ENCODE measurements around the gene KDM4B.

KDM4B gene

GRCh38 chr19:5048727-5049553 is 80.0 kb downstream of the KDM4B start:
- Histone ChIP-seq H3K27me3 (replicated peaks; ENCODE audit: control insufficient read depth, insufficient read depth, low read length, poor library complexity, severe bottlenecking) (no peaks in the 10 kb centered on the region), H3K9me3 (ENCODE audit: control insufficient read depth, low read length) (no peaks in the 10 kb centered on the region), H3K27ac (ENCODE audit: insufficient read depth, low read length, poor library complexity, severe bottlenecking) (no peak overlapping the region), H3K4me3 (ENCODE audit: insufficient read depth, low read depth, low read length, poor library complexity, severe bottlenecking) (no peak overlapping the region), H3K36me3 (ENCODE audit: control insufficient read depth, insufficient read depth, low read length) (peaks cover 17% of the 10 kb centered on the region), H3K4me1 (ENCODE audit: control insufficient read depth, insufficient read depth, low read length, poor library complexity, severe bottlenecking) (peaks cover 5% of the 10 kb centered on the region)
- no peak for DNase-seq

- H3K36me3 ChIP-seq (ENCODE audit: control insufficient read depth, insufficient read depth, low read length) = peaks cover 18% of the 10 kb centered on the region
Measured at GRCh38 chr19:5049561-5049960, 80.6 kb downstream of the KDM4B start.

GRCh38 chr19:5050067-5050656 is 81.2 kb downstream of the KDM4B start:
- H3K4me1 ChIP-seq (ENCODE audit: control insufficient read depth, insufficient read depth, low read length, poor library complexity, severe bottlenecking) = peaks cover 5% of the 10 kb centered on the region
- peaks cover 22% of the 10 kb centered on the region for H3K36me3 ChIP-seq (ENCODE audit: control insufficient read depth, insufficient read depth, low read length)
- no peak for DNase-seq
- H3K4me3 ChIP-seq (ENCODE audit: insufficient read depth, low read depth, low read length, poor library complexity, severe bottlenecking) = no peak overlapping the region
- no peak overlapping the region for H3K27ac ChIP-seq (ENCODE audit: insufficient read depth, low read length, poor library complexity, severe bottlenecking)
- no peaks in the 10 kb centered on the region for H3K9me3 ChIP-seq (ENCODE audit: control insufficient read depth, low read length)
- H3K27me3 ChIP-seq (replicated peaks; ENCODE audit: control insufficient read depth, insufficient read depth, low read length, poor library complexity, severe bottlenecking) = no peaks in the 10 kb centered on the region

More at GRCh38 chr19:5049561-5049960, 80.6 kb downstream of the KDM4B start:
- DNase-seq = no peak
- Histone ChIP-seq H3K4me1 (ENCODE audit: control insufficient read depth, insufficient read depth, low read length, poor library complexity, severe bottlenecking) (peaks cover 5% of the 10 kb centered on the region), H3K27me3 (replicated peaks; ENCODE audit: control insufficient read depth, insufficient read depth, low read length, poor library complexity, severe bottlenecking) (no peaks in the 10 kb centered on the region), H3K27ac (ENCODE audit: insufficient read depth, low read length, poor library complexity, severe bottlenecking) (no peak overlapping the region), H3K9me3 (ENCODE audit: control insufficient read depth, low read length) (no peaks in the 10 kb centered on the region), H3K4me3 (ENCODE audit: insufficient read depth, low read depth, low read length, poor library complexity, severe bottlenecking) (no peak overlapping the region)

- Histone ChIP-seq H3K4me3 (ENCODE audit: insufficient read depth, low read depth, low read length, poor library complexity, severe bottlenecking) (no peak overlapping the region), H3K9me3 (ENCODE audit: control insufficient read depth, low read length) (no peaks in the 10 kb centered on the region), H3K36me3 (ENCODE audit: control insufficient read depth, insufficient read depth, low read length) (peaks cover 22% of the 10 kb centered on the region), H3K27ac (ENCODE audit: insufficient read depth, low read length, poor library complexity, severe bottlenecking) (no peak overlapping the region), H3K27me3 (replicated peaks; ENCODE audit: control insufficient read depth, insufficient read depth, low read length, poor library complexity, severe bottlenecking) (no peaks in the 10 kb centered on the region), H3K4me1 (ENCODE audit: control insufficient read depth, insufficient read depth, low read length, poor library complexity, severe bottlenecking) (peaks cover 5% of the 10 kb centered on the region)
- no peak for DNase-seq
Measured at GRCh38 chr19:5050905-5051304, 82.0 kb downstream of the KDM4B start.

GRCh38 chr19:5051619-5052018 is 82.7 kb downstream of the KDM4B start:
- Histone ChIP-seq H3K9me3 (ENCODE audit: control insufficient read depth, low read length) (no peaks in the 10 kb centered on the region), H3K4me1 (ENCODE audit: control insufficient read depth, insufficient read depth, low read length, poor library complexity, severe bottlenecking) (peaks cover 5% of the 10 kb centered on the region), H3K4me3 (ENCODE audit: insufficient read depth, low read depth, low read length, poor library complexity, severe bottlenecking) (no peak overlapping the region), H3K27ac (ENCODE audit: insufficient read depth, low read length, poor library complexity, severe bottlenecking) (no peak overlapping the region), H3K36me3 (ENCODE audit: control insufficient read depth, insufficient read depth, low read length) (peaks cover 21% of the 10 kb centered on the region), H3K27me3 (replicated peaks; ENCODE audit: control insufficient read depth, insufficient read depth, low read length, poor library complexity, severe bottlenecking) (no peaks in the 10 kb centered on the region)
- no peak for DNase-seq

- Histone ChIP-seq H3K36me3 (ENCODE audit: control insufficient read depth, insufficient read depth, low read length) (peaks cover 17% of the 10 kb centered on the region), H3K4me3 (ENCODE audit: insufficient read depth, low read depth, low read length, poor library complexity, severe bottlenecking) (no peak overlapping the region), H3K27me3 (replicated peaks; ENCODE audit: control insufficient read depth, insufficient read depth, low read length, poor library complexity, severe bottlenecking) (no peaks in the 10 kb centered on the region), H3K9me3 (ENCODE audit: control insufficient read depth, low read length) (no peaks in the 10 kb centered on the region), H3K27ac (ENCODE audit: insufficient read depth, low read length, poor library complexity, severe bottlenecking) (no peak overlapping the region), H3K4me1 (ENCODE audit: control insufficient read depth, insufficient read depth, low read length, poor library complexity, severe bottlenecking) (peaks cover 5% of the 10 kb centered on the region)
- DNase-seq = no peak
Measured at GRCh38 chr19:5052515-5052914, 83.6 kb downstream of the KDM4B start.

GRCh38 chr19:5052945-5053485 is 84.1 kb downstream of the KDM4B start:
- DNase-seq = no peak
- H3K4me3 ChIP-seq (ENCODE audit: insufficient read depth, low read depth, low read length, poor library complexity, severe bottlenecking) = no peak overlapping the region
- H3K4me1 ChIP-seq (ENCODE audit: control insufficient read depth, insufficient read depth, low read length, poor library complexity, severe bottlenecking) = peaks cover 5% of the 10 kb centered on the region
- no peak overlapping the region for H3K27ac ChIP-seq (ENCODE audit: insufficient read depth, low read length, poor library complexity, severe bottlenecking)
- no peaks in the 10 kb centered on the region for H3K27me3 ChIP-seq (replicated peaks; ENCODE audit: control insufficient read depth, insufficient read depth, low read length, poor library complexity, severe bottlenecking)
- H3K36me3 ChIP-seq (ENCODE audit: control insufficient read depth, insufficient read depth, low read length) = peaks cover 13% of the 10 kb centered on the region
- no peaks in the 10 kb centered on the region for H3K9me3 ChIP-seq (ENCODE audit: control insufficient read depth, low read length)

- H3K27me3 ChIP-seq (replicated peaks; ENCODE audit: control insufficient read depth, insufficient read depth, low read length, poor library complexity, severe bottlenecking) = no peaks in the 10 kb centered on the region
- no peak overlapping the region for H3K4me3 ChIP-seq (ENCODE audit: insufficient read depth, low read depth, low read length, poor library complexity, severe bottlenecking)
- no peaks in the 10 kb centered on the region for H3K9me3 ChIP-seq (ENCODE audit: control insufficient read depth, low read length)
- H3K4me1 ChIP-seq (ENCODE audit: control insufficient read depth, insufficient read depth, low read length, poor library complexity, severe bottlenecking) = no peaks in the 10 kb centered on the region
- H3K36me3 ChIP-seq (ENCODE audit: control insufficient read depth, insufficient read depth, low read length) = peaks cover 12% of the 10 kb centered on the region
- H3K27ac ChIP-seq (ENCODE audit: insufficient read depth, low read length, poor library complexity, severe bottlenecking) = no peak overlapping the region
- DNase-seq = no peak
Measured at GRCh38 chr19:5053661-5054060, 84.7 kb downstream of the KDM4B start.

- H3K9me3 ChIP-seq (ENCODE audit: control insufficient read depth, low read length) = no peaks in the 10 kb centered on the region
- no peak overlapping the region for H3K27ac ChIP-seq (ENCODE audit: insufficient read depth, low read length, poor library complexity, severe bottlenecking)
- no peak for DNase-seq
- no peaks in the 10 kb centered on the region for H3K27me3 ChIP-seq (replicated peaks; ENCODE audit: control insufficient read depth, insufficient read depth, low read length, poor library complexity, severe bottlenecking)
- H3K4me1 ChIP-seq (ENCODE audit: control insufficient read depth, insufficient read depth, low read length, poor library complexity, severe bottlenecking) = no peaks in the 10 kb centered on the region
- H3K36me3 ChIP-seq (ENCODE audit: control insufficient read depth, insufficient read depth, low read length) = peaks cover 12% of the 10 kb centered on the region
- H3K4me3 ChIP-seq (ENCODE audit: insufficient read depth, low read depth, low read length, poor library complexity, severe bottlenecking) = no peak overlapping the region
Measured at GRCh38 chr19:5054551-5055456, 85.9 kb downstream of the KDM4B start.

Data from effector memory CD4-positive, alpha-beta T cell (primary cell).